Measurements from ENCODE around the gene SLC13A3. TPM values are rescaled to one million over a fixed set of nuclear protein-coding genes. Genes with fewer than 3 reads are reported as not detected.

The SLC13A3 gene
- total RNA-seq, 1 donor from 2014 or later: 1.5 TPM

DNA sequence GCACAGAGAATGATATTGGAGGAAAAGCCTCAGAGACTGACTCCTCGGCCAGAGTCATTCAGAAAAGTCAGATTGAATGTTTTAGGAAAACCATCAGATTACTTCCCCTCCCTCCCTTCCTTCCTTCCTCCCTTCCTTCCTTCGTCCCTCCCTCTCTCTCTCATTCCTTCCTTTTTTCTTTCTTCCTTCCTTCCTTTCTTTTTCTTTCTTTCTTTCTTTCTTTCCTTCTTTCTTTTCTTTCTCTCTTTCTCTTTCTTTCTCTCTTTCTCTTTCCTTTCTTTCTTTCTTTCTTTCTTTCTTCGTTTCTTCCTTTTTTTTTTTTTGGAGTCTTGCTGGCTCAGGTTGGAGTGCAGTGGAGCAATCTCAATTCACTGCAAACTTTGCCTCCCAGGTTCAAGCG is 108.2 kb downstream of the SLC13A3 start:
- DNase-seq (ENCODE audit: low spot score): no peak

GRCh38 chr20:46541229-46541935 is 109.9 kb downstream of the SLC13A3 start:
- no peak for DNase-seq (ENCODE audit: low spot score)

DNA sequence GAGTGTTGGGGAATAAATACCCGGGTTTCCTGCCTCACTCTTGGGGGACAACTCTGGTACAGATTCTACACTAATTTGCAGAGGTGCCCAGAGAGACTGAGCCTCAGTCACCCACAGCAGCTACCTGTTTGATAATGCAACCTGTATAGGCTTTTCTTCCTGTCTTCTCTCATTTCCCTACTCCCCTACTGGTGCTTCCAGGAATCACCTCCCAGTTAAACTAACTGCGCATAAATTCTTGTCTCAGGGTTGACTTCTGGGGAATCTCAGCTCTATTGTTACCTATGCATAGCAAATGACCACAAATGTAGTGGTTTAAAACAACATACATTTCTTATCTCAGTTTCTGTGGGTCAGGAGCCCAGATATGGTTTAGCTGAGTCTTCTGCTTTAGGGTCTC is 112.1 kb downstream of the SLC13A3 start:
- DNase-seq (ENCODE audit: low spot score): no peak

DNA sequence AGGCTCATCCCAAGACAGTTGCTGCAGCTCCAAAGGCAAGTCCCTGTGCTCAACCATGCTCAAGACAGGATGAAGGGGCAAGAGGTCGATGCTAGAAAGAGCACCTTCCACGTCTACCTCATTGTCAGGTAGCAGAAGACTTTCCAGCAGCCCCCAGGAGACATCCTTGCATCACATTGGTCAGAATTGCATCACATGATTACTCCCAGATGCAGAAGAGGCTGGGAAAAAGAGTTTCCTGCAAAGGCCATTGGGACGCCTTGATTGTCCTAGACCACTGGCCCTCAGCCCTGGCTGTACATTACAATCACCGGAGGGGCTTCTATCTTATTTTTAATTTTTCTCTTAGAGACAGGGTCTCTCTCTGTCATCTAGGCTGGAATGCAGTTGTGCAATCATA is 120.6 kb downstream of the SLC13A3 start:
- DNase-seq (ENCODE audit: low spot score): no peak

GRCh38 chr20:46523696-46524328 is 127.4 kb downstream of the SLC13A3 start:
- DNase-seq (ENCODE audit: low spot score): no peak

DNA sequence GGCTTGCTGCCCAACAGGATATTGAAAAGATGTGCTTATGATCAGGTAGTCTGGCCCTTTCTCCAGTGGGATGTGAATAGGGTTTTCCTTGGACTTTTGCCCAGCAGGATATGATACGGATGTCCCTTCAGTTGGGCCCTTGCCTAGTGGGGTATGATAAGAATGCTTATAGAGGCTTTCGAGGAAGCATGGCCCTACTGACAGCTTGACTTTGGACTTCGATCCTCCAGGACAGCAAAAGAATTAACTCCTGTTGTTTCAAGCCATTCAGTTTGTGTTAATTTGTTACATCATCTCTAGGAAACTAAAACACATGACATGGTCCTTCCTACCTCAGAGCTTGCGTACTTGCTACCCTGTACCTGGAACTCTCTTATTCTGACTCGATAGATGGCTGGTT is 128.2 kb downstream of the SLC13A3 start:
- DNase-seq (ENCODE audit: low spot score): no peak

DNA sequence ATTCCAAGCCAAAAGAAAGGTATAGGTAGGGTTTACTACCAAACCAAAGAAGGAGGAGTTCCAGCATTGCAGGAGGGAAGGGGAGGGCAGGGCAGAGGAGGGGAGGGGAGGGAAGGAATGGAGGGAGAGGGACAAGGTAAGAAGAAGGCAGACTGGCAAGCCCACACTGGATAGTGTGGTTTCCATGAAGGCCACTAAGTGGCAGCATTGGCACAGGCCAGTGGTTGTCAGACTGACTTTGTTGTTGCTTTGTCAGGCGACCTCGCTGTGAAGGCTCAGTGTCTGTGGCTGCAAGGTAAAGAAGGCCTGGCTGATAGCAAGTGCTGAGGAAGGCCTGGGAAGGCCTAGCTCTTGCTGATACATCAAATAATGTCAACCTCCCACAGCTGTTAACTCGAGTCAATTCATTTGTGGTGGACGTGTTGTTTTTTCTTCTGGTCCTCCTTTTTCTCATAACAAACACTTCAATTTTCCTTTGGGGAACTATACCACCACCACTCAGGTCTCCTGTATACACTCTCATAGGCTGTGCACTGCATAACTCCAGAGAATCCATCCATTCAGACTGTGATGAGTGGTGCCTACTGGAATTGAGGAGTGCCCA is 130.2 kb downstream of the SLC13A3 start:
- no peak for DNase-seq (ENCODE audit: low spot score)

GRCh38 chr20:46520540-46520939 is 130.7 kb downstream of the SLC13A3 start:
- no peak for DNase-seq (ENCODE audit: low spot score)

GRCh38 chr20:46519471-46520068 is 131.7 kb downstream of the SLC13A3 start:
- DNase-seq (ENCODE audit: low spot score): no peak

DNA sequence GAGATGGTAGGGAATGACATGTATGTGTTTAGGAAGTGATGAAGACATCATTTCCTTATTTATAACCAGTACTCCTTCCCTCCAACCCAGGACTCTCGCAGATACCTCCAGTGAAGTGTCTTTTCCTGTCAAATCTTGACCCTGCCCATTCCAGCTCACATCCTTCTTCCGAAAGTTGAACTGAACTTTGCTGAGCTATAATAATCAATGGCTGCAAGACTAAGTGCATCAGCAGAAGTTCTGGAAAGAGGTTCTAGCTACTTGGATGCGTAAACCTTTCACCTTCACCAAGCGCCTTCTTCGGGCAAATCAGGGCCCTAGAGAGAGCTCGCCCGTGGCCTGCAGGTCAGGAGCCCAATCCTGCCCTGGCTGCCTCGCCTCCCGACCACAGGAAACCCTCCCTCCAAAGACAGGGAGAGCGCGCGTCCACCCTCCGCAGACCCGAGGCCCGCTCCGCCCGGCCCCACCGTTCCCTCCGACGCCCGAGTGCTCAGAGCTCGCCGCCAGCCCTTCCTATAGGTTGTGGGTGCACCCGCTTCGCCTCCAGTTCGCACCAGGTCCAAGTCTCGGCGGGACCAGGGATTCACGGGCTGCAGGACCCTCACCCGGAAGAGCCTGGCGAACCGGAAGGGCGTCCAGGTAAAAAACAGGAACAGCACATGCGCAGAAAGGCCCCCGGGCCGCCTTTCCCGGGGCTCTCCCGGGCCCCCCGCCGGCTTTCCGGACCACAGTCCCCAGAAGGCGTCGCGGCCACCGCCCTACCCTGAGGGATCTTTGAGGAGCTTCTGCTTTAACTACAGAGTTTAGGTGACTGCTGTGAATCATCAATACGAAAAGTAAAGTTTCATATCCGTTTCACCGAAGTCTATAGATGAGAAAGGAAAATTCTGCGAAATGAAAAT is 138.1 kb downstream of the SLC13A3 start, which contains the start of gene ZNF334:
ZNF334 (minus strand) TSS at position 617 of the 902 bp plus-strand sequence. CDS start 1,457 bp downstream, outside the sequence.
- no peak for DNase-seq (ENCODE audit: low spot score)

- DNase-seq (ENCODE audit: low spot score): no peak
Measured at GRCh38 chr20:46509523-46509922, 141.7 kb downstream of the SLC13A3 start.

Other genes starting within 250 kb of the SLC13A3 start
- gene ELMO2, start 244.8 kb downstream of the SLC13A3 start, total RNA-seq: 62.1 TPM
- gene ZNF334, start 137.9 kb downstream of the SLC13A3 start, total RNA-seq: 0.90 TPM
- gene OCSTAMP, start 100.8 kb downstream of the SLC13A3 start, total RNA-seq: not detected
- 9.9 TPM for gene TP53RK, start 38.0 kb upstream of the SLC13A3 start, total RNA-seq
- 13.1 TPM for gene SLC2A10, start 58.2 kb upstream of the SLC13A3 start, total RNA-seq
- 32.8 TPM for gene EYA2, start 243.4 kb upstream of the SLC13A3 start, total RNA-seq

All from mesenteric fat pad (tissue), 1 donor.